ENCODE measurements around the gene ABCA7.

The ABCA7 gene, protein sequence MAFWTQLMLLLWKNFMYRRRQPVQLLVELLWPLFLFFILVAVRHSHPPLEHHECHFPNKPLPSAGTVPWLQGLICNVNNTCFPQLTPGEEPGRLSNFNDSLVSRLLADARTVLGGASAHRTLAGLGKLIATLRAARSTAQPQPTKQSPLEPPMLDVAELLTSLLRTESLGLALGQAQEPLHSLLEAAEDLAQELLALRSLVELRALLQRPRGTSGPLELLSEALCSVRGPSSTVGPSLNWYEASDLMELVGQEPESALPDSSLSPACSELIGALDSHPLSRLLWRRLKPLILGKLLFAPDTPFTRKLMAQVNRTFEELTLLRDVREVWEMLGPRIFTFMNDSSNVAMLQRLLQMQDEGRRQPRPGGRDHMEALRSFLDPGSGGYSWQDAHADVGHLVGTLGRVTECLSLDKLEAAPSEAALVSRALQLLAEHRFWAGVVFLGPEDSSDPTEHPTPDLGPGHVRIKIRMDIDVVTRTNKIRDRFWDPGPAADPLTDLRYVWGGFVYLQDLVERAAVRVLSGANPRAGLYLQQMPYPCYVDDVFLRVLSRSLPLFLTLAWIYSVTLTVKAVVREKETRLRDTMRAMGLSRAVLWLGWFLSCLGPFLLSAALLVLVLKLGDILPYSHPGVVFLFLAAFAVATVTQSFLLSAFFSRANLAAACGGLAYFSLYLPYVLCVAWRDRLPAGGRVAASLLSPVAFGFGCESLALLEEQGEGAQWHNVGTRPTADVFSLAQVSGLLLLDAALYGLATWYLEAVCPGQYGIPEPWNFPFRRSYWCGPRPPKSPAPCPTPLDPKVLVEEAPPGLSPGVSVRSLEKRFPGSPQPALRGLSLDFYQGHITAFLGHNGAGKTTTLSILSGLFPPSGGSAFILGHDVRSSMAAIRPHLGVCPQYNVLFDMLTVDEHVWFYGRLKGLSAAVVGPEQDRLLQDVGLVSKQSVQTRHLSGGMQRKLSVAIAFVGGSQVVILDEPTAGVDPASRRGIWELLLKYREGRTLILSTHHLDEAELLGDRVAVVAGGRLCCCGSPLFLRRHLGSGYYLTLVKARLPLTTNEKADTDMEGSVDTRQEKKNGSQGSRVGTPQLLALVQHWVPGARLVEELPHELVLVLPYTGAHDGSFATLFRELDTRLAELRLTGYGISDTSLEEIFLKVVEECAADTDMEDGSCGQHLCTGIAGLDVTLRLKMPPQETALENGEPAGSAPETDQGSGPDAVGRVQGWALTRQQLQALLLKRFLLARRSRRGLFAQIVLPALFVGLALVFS (N-terminal part only)

DNA sequence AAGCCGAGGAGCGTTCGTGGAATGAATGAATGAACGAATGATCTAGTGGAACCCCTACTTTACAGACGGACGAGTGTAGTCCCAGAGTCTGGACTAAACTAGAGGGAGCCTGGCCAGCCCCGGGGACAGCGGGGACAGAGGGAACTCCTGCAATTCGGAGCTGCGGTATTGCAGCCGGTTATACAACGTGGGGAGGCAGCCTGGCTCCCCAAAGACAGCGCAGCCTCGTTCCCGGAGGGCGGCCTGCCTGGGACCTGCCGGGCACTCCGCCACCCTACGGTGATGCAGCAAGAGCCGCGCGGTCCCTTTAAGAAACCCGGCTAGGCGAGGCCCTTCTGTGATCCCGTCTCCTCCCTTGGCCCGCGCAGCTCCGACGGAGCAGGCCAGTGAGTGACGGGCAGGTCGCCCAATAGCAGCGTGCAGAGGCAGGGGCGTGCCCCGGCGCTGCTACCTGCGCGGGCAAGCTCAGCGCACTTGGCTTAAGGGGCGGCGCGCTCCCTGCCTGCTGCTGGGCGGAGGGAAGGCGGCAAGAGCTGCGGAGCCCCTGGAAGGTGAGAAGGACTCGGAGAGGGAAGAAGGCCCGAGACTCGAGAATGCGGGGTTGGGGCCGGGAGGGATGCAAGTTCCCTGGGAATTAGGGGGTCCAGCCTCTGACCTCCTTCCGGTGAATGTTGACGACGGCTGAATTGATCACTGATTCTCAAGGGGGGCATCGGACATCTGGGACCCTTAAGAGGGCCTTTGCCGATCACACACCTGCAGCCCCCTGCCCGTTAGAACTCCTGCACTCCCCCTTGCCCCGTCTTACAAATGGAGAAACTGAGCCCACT is at the start of gene ABCA7:
Gene ABCA7, plus strand, starts transcription at position 462 of the 830 bp plus-strand sequence. CDS start 1,255 bp downstream, outside the sequence.
- ATAC-seq = peak; percentile 97 to 98

DNA sequence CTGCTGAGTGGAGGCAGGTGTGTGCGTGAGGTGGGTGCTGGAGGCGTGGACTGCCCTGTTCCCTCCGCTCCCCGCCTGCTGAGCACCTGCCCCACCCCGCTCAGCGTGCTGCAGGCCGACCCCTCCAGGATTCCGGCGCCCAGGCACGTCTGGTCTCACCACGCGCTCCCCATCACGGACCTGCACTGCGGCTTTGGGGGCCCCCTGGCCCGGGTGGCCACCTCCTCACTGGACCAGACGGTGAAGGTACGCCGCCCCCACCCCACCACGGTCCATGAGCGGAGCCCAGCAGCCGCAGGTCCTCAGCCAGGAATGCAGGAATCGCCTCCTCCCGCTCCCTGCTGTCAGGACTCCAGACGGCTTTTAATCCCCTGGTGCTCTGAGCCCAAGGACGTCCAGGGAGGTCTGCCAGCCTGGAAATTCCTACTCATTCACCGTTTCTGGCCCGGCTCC is 49.8 kb upstream of the ABCA7 start:
- no peak for ATAC-seq

DNA sequence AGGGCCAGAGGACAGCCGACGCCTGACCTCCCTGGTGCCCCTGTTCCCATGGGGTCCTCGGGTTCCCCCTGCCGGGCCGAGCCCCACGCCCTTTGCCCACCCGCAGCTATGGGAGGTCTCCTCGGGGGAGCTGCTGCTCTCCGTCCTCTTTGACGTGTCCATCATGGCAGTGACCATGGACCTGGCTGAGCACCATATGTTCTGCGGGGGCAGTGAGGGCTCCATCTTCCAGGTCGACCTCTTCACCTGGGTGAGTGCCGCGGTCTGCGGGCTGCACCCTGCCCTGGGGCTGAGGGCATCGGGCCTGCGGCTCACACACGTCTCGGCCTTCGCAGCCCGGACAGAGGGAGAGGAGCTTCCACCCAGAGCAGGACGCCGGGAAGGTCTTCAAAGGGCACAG is 49.2 kb upstream of the ABCA7 start:
- no peak for ATAC-seq

GRCh38 chr19:991174-991931 is 48.6 kb upstream of the ABCA7 start:
- peak; percentile 47 to 52 for ATAC-seq

DNA sequence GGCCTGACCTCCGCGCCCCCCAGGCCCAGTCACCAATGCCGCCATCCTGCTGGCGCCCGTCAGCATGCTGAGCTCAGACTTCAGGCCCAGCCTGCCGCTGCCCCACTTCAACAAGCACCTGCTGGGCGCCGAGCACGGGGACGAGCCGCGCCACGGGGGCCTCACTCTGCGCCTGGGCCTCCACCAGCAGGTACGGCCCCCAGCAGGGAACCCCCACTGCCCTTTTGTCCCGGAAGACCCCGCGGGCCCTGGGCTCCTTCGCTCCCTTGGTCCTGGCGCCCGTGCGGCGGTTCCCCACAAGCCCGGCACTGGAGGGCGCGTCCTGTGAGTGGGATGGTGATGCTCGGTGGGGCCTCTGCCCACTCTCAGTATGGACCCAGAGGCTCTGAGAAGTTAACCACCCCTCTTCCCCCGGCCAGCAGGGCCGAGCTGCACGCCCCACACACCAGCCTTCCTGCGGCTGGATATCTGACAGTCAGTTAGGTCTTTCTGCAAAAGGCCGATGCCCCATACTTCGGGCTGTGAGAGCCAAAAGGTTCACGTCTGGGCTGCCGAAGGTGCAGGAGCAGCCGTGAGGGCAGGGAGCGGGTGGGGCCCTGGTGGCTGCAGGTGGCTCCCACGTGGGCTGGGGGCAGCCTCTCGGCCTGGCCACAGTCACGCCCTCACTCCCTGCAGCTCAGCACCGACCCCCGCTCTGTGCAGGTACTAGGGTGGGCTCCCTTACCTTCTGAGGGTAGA is 47.8 kb upstream of the ABCA7 start:
- ATAC-seq = no peak

DNA sequence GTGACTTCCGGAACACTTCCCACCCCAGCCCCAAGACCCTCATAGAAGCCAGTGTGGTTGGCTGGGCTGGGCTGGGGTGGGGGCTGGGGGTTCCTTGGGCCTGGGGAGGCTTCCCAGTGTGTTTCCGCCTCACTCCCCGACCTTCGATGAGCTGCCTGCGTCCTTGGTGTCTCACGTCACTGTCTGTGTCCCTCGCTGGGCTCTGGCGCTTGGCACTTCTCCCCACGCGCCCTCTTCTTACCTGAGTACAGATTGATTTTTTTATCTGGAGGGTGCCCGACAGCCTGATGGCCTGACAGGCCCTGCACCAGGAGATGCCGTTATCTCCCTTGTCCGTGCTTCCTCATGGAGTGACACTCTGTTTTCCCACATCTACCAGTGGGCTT is 47.2 kb upstream of the ABCA7 start:
- ATAC-seq = no peak

- no peak for ATAC-seq
These were observed 46.5 kb upstream of the ABCA7 start for GRCh38 chr19:993361-993830.

GRCh38 chr19:993831-994393 is 46.0 kb upstream of the ABCA7 start:
- ATAC-seq = no peak

DNA sequence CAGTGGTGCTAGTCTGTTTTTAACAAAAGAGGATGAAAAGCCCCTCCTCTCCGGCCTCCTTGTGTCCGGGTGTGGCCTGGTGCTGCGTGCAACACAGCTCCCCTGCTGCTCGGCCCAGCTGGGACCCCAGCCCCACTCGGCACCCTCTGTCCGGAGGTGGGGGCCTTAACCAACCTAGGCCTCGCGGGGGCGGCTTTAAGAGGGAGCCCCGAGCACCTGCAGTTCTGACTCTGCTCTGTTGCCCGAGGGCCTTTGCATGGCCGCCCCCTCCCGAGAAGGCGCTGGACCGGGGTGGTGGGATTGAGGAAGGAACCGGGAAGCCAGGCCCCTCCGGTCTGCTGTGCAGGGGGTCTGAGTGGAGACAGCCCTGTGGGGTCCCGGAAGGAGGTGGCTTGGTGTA is 45.4 kb upstream of the ABCA7 start:
- ATAC-seq = no peak

DNA sequence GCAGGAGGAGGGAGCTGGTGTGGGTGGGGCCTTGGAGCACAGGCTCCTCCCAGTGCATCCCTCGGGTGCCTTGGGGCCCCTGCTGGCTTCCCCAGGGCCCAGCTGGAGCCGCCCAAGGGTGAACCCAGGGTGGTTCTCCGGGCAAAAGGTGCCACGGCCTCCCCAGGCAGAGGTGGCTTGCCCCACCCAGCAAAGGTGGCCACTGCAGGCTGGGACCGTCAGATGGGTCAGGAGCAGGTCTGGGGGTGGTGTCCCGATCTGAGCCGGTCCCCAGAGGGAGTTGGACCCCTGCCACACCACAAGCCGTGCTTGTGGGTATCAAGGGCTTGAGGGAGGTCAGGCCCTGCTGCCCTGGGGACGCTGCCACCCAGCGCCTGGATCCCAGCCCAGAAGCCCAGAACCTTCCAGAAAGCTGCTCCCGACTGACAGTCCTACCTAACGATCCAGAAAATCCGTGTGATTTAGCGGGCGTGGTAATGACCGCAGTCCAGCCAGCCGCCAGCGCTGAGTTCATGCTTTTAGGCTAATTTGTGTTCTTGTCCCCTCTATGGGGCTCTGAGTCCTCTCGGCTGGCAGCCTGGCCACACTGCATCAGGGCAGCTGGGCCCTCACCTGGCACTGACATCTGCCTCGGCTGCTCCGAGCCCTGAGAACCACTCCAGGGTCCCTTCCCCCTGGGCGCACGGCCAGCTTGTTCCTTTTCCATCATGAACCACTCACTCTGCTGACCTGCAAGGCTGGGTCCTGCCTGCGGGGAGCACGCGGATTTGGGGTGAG is 44.7 kb upstream of the ABCA7 start:
- ATAC-seq = no peak

DNA sequence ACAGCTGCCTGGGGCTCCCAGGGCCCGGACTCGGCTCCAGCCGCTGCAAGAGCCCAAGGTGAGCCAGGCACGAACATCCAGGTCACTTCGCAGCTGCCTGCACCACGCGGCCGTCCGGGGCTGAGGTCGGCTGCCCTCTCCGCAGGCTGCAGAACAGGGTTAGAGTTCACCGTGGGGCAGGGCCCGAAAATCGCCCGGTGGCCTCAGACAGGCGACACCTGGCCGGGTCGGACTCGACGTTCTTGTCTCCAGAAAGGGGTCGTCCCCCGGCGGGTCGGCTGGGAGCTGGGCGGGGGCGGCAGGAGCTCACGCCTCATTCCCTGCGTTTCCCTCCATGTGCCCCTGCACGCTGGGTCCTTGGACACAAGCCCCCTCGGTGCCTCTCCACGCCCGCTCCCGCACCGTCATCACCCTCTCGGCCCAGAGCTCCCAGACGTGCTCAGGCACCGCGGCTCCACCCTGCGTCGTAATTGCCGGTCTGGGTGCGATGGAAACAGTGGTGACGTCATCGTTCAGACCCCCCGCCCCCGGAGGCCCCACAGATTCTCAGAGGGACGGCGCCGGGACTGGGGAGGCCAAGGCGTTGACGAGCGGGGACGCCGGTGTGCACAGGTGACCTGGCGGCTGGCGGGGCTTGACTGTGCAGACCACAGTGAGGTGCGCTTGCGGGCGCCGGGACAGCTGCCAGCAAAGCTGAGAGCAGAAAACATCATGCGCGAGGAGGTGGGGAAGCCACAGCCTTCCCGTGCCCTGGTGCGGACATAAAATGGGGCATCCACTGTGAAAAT is 43.7 kb upstream of the ABCA7 start:
- peak; percentile 46 to 64 for ATAC-seq

- ATAC-seq = no peak
These were observed 41.8 kb upstream of the ABCA7 start for GRCh38 chr19:998064-998463.

GRCh38 chr19:999379-999719 is 40.6 kb upstream of the ABCA7 start:
- no peak for ATAC-seq

GRCh38 chr19:1000095-1000494 is 39.8 kb upstream of the ABCA7 start, which contains the start of gene GRIN3B:
TSS of gene GRIN3B (plus strand) at chr19:1000419. CDS start at chr19:1000438, 19 bp downstream.
- peak; percentile 27 to 31 for ATAC-seq

DNA sequence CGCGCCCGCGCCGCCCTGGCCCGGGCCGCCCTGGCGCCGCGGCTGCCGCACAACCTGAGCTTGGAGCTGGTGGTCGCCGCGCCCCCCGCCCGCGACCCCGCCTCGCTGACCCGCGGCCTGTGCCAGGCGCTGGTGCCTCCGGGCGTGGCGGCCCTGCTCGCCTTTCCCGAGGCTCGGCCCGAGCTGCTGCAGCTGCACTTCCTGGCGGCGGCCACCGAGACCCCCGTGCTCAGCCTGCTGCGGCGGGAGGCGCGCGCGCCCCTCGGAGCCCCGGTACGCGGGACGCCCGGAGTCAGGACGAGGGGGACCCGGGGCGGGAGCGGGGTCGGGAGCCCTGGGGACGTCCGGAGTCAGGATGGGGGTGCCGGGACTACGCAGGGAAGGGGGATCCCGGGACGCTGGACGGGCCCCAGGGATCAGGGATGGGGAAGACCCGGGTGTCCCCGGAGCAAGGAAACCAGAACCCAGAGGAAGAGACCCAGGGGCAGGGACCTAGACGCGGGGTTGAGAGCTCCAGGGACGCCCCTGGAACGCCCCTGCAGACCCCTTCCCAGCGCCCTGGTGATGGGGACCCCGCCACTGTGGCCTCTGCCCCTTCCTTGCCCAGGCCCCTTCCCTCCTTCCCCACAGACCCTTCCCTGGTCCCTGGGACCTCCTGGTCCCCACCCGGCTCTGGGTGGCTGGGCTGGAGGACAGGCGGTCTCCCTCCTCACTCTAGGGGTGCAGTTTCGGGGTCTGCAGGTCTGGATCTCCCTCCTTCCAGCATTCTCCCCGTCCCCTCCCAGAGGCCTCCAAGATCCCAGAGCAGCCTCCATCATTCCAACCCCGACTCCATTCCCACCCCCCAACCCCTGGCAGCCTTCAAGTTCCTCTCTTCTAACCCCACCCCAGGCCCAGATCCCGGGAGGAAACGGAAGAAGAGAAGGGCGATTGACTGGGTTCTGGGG is 39.0 kb upstream of the ABCA7 start:
- ATAC-seq = no peak

GRCh38 chr19:1001538-1002166 is 38.3 kb upstream of the ABCA7 start:
- ATAC-seq = peak; percentile 69 to 70

GRCh38 chr19:1002600-1002999 is 37.3 kb upstream of the ABCA7 start:
- ATAC-seq = no peak

Data from activated CD4-positive, CD25-positive, alpha-beta regulatory T cell treated with anti-CD3 and anti-CD28 coated beads, Interleukin-2, amount 50 U/mL, for 24 hours (primary cell).